Measurements from ENCODE around the gene CACNB4. TPM values are rescaled to one million over a fixed set of nuclear protein-coding genes. Genes with fewer than 3 reads are reported as not detected.

Gene CACNB4
- total and polyA plus RNA-seq, 4 donors: 13.8 to 62.9 (median 23.6) TPM

DNA sequence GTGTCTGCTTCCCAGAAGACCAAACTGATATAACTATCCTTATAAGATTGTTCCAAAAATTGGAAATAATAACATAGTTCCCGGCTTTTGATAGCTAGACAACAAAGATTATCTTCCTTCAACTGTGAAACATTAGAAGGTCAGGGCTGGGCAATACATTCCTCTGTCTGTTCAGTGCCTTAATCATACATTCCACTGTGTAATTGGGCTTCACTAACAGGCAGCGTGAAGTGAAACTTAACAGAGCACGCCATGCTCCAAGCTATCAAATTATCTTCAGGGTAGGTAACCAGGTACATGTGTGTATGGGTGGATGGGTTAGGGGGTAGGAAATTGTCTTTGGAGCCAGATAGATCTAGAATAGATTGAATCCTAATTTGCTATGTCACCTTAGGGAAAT, 247.1 kb downstream of the CACNB4 start:
- Histone ChIP-seq H3K4me1 (ENCODE audit: control insufficient read depth, insufficient read depth, low read length) (no peaks in the 10 kb centered on the region), H3K27me3 (ENCODE audit: control insufficient read depth, insufficient read depth, low read length) (no peaks in the 10 kb centered on the region), H3K4me3 (ENCODE audit: low read depth, low read length) (no peak overlapping the region), H3K9me3 (ENCODE audit: control insufficient read depth, insufficient read depth, low read length) (no peaks in the 10 kb centered on the region), H3K36me3 (ENCODE audit: control insufficient read depth, insufficient read depth, low read length) (no peaks in the 10 kb centered on the region), H3K27ac (ENCODE audit: low read depth, low read length) (peak overlapping the region; percentile 64)
- peak in 1 of 6 donors; percentile 78 for DNase-seq (ENCODE audit: low read depth in 4 of 6, low spot score in 6 of 6)
- no CpG with 5 or more reads among the region's 3 CpGs for WGBS (ENCODE audit: insufficient coverage)

DNA sequence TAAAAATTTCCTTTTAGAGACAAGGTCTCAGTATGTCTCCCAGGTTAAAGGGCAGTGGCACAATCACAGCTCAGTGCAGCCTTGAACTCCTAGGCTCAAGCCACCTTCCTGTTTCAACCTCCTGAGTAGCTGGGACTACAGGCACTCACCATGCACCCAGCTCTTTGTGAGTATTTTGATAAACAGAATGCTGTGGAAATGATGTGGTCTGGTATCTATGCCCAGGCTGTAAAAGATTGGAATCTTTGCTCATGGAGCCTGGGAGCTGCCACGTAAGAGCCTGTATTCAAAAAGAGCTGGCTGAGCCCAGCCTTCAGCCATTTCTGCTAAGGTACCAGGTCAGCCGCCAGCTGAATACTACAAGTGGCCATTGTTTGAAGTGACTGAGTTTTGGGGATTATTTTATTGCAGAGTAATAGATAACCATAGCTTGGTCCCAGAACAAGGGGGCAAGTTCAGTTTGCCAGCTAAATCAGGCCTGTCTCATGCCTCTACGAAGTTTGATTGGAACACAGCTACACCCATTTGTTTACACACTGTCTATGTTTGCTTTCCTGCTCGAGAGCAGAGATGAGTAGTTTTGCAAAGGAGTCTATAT, 249.3 kb downstream of the CACNB4 start:
- H3K36me3 ChIP-seq (ENCODE audit: control insufficient read depth, insufficient read depth, low read length): no peaks in the 10 kb centered on the region
- H3K27ac ChIP-seq (ENCODE audit: low read depth, low read length): no peak overlapping the region
- H3K9me3 ChIP-seq (ENCODE audit: control insufficient read depth, insufficient read depth, low read length): no peaks in the 10 kb centered on the region

DNA sequence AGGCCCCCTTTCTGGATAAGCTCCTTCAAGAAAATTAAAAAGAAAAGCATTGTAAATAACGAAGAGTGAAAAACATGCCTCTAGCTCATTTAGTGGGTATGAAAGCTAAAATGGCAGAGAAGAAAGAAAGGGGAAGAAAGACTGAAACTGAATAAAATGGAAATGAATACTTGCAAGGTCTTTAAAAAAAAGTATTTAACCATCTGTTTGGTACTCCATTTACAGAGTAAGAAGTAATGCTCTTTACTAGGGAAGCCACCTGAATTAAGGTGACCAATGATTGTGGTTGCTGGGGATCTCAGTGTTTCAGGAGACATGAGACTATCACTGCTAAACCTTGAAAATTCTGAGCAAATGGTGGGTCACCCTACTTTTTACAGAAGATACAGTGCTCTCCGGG, 253.0 kb downstream of the CACNB4 start:
- WGBS (ENCODE audit: insufficient coverage): 83% methylated on average over 1 of the region's 2 CpGs
- H3K4me1 ChIP-seq (ENCODE audit: control insufficient read depth, insufficient read depth, low read length): no peaks in the 10 kb centered on the region
- H3K27ac ChIP-seq (ENCODE audit: low read depth, low read length): no peak overlapping the region
- peaks cover 2% of the 10 kb centered on the region for H3K36me3 ChIP-seq (ENCODE audit: control insufficient read depth, insufficient read depth, low read length)
- H3K9me3 ChIP-seq (ENCODE audit: control insufficient read depth, insufficient read depth, low read length): no peaks in the 10 kb centered on the region
- H3K4me3 ChIP-seq (ENCODE audit: low read depth, low read length): no peak overlapping the region
- no peak for DNase-seq (ENCODE audit: low read depth in 4 of 6, low spot score in 6 of 6)
- no peaks in the 10 kb centered on the region for H3K27me3 ChIP-seq (ENCODE audit: control insufficient read depth, insufficient read depth, low read length)

More for the DNA sequence above, 249.3 kb downstream of the CACNB4 start:
- no peak for DNase-seq (ENCODE audit: low read depth in 4 of 6, low spot score in 6 of 6)
- H3K27me3 ChIP-seq (ENCODE audit: control insufficient read depth, insufficient read depth, low read length): no peaks in the 10 kb centered on the region
- H3K4me3 ChIP-seq (ENCODE audit: low read depth, low read length): no peak overlapping the region
- WGBS (ENCODE audit: insufficient coverage): 54% methylated on average over 3 of the region's 4 CpGs
- H3K4me1 ChIP-seq (ENCODE audit: control insufficient read depth, insufficient read depth, low read length): no peaks in the 10 kb centered on the region

DNA sequence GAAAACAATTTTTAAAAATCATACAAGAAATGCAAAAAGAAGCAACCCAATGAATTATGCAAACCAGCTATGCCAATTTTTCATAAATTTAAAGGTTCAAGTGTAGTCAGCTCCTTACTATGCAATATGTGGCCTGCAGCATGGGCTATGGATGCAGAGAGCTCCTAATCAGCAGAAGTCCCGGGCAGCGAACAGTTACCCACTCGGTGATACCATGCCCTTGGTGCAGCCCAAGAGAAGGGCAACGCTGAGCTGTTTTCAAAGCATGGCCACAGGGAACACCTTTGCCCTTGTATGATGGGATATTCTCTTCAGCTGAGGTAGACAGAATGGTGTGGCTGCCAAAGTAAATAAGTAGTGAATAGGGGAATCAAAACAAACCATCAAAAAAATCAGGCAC, 253.4 kb downstream of the CACNB4 start:
- Histone ChIP-seq H3K4me3 (ENCODE audit: low read depth, low read length) (no peak overlapping the region), H3K27ac (ENCODE audit: low read depth, low read length) (no peak overlapping the region), H3K27me3 (ENCODE audit: control insufficient read depth, insufficient read depth, low read length) (no peaks in the 10 kb centered on the region), H3K9me3 (ENCODE audit: control insufficient read depth, insufficient read depth, low read length) (no peaks in the 10 kb centered on the region), H3K36me3 (ENCODE audit: control insufficient read depth, insufficient read depth, low read length) (peaks cover 2% of the 10 kb centered on the region), H3K4me1 (ENCODE audit: control insufficient read depth, insufficient read depth, low read length) (no peaks in the 10 kb centered on the region)
- 92% methylated on average over 3 of the region's 4 CpGs for WGBS (ENCODE audit: insufficient coverage)
- DNase-seq (ENCODE audit: low read depth in 4 of 6, low spot score in 6 of 6): no peak

DNA sequence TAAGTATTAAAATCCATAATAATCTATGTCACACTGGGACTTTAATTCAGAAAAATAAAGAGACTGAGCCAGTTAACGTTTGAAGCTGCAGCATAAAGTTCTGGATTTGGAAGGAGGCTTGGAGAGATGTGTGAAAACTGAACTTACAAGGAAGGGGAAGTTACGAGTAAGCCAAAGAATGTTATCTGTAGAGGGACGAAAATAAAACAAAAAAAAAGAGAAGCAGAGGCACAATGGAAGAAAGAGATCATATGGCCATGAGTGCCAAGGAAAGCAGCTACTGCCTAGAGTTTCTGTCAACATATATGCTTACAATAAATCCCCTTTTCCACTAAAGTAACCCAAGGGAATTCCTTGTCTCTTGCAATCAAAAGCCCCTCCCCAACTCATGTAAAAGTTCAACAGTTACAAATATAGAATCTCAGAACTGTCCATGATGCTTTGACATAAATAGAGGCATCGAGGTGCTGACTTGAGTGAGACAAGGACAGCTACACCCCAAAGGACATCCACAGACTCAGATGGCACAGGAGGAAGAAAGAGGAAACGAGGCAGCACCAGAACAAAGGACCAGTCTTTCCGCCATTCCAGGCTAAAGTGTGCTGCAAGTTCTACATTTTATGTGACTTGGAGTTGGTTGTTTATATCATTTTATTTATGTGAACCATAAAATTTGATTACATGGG, 254.5 kb downstream of the CACNB4 start:
- Histone ChIP-seq H3K4me3 (ENCODE audit: low read depth, low read length) (no peak overlapping the region), H3K27me3 (ENCODE audit: control insufficient read depth, insufficient read depth, low read length) (no peaks in the 10 kb centered on the region), H3K27ac (ENCODE audit: low read depth, low read length) (peak overlapping the region; percentile 26), H3K4me1 (ENCODE audit: control insufficient read depth, insufficient read depth, low read length) (no peaks in the 10 kb centered on the region), H3K9me3 (ENCODE audit: control insufficient read depth, insufficient read depth, low read length) (no peaks in the 10 kb centered on the region), H3K36me3 (ENCODE audit: control insufficient read depth, insufficient read depth, low read length) (peaks cover 2% of the 10 kb centered on the region)
- WGBS (ENCODE audit: insufficient coverage): 69% methylated on average over 2 of the region's 6 CpGs
- peak in 1 of 6 donors; percentile 53 for DNase-seq (ENCODE audit: low read depth in 4 of 6, low spot score in 6 of 6)

DNA sequence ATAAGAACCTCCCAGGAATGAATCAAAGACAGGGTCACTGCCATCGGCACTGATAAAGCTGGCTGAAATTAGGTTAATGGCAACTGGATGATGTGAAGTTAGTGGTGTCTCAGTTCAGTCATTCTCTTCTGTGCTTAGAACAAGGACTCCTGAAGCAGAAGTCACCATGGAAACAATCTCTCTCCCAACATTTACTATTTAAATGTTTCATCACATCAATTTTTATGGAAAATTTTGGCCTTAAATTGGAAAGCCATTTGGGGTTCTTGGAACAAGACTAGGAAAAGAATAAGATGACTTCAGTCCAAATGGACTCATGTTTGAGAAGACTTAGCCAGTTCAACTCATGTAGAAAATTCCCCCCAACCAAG, 255.2 kb downstream of the CACNB4 start:
- peak overlapping the region; percentile 50 for H3K27ac ChIP-seq (ENCODE audit: low read depth, low read length)
- no peaks in the 10 kb centered on the region for H3K27me3 ChIP-seq (ENCODE audit: control insufficient read depth, insufficient read depth, low read length)
- H3K4me3 ChIP-seq (ENCODE audit: low read depth, low read length): no peak overlapping the region
- H3K4me1 ChIP-seq (ENCODE audit: control insufficient read depth, insufficient read depth, low read length): no peaks in the 10 kb centered on the region
- peaks cover 2% of the 10 kb centered on the region for H3K36me3 ChIP-seq (ENCODE audit: control insufficient read depth, insufficient read depth, low read length)
- no CpG with 5 or more reads among the region's 1 CpG for WGBS (ENCODE audit: insufficient coverage)
- no peaks in the 10 kb centered on the region for H3K9me3 ChIP-seq (ENCODE audit: control insufficient read depth, insufficient read depth, low read length)
- DNase-seq (ENCODE audit: low read depth in 4 of 6, low spot score in 6 of 6): no peak

DNA sequence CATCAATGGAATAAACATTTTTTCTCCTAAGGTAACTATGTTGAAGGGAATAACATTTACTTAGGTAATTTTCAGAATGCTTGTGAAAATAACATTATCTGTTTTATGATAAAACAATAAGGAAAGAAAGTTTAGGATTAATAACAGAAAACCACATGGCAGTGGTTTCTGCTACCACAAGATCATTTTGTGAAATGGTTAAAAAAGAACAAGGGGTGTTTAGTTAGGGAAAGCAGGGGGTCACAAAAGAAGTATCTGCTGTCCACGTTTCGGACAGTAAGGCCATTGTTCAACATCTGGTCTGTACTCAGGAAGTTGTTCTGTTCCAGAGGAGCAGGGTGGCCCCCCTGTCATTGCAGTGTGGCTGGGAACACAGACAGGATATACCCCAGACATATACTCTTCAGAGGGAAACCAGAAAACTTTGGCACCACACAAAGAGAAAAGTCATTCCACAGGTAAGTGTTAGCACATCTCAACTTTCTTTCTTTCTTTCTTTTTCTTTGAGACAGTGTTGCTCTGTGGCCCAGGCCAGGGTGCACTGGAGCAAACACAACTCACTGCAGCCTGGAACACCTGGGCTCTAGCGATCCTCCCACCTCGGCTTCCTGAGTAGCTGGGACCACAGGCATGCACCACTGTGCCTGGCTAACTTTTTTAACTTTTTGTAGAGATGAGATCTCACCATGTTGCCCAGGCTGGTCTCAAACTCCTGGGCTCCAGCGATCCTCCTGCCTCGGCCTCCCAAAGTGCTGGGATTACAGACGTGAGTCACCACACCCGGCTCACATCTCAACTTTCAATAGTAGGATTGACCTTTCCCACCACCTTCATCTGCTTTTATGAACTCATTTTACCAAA, 255.8 kb downstream of the CACNB4 start:
- Histone ChIP-seq H3K9me3 (ENCODE audit: control insufficient read depth, insufficient read depth, low read length) (no peaks in the 10 kb centered on the region), H3K4me3 (ENCODE audit: low read depth, low read length) (no peak overlapping the region), H3K27me3 (ENCODE audit: control insufficient read depth, insufficient read depth, low read length) (no peaks in the 10 kb centered on the region), H3K36me3 (ENCODE audit: control insufficient read depth, insufficient read depth, low read length) (peaks cover 2% of the 10 kb centered on the region), H3K27ac (ENCODE audit: low read depth, low read length) (peak overlapping the region; percentile 50), H3K4me1 (ENCODE audit: control insufficient read depth, insufficient read depth, low read length) (no peaks in the 10 kb centered on the region)
- WGBS (ENCODE audit: insufficient coverage): 69% methylated on average over 8 of the region's 8 CpGs
- no peak for DNase-seq (ENCODE audit: low read depth in 4 of 6, low spot score in 6 of 6)

DNA sequence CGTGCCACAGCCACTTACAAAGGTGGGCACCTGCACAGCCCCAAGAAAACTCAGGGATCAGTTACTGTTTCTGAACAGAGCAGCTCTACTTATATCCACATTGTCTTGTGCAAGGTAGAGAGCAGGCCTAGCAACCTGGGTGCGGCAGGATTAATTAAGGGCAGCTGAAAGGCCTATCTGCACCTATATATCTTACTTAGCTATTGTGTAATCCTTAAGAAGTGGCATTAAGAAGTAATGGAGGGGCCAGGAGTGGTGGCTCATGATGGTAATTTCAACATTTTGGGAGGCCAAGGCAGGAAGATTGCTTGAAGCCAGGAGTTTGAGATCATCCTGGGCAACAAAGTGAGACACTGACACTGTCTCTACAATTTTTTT, 257.8 kb downstream of the CACNB4 start:
- Histone ChIP-seq H3K27me3 (ENCODE audit: control insufficient read depth, insufficient read depth, low read length) (no peaks in the 10 kb centered on the region), H3K9me3 (ENCODE audit: control insufficient read depth, insufficient read depth, low read length) (no peaks in the 10 kb centered on the region), H3K36me3 (ENCODE audit: control insufficient read depth, insufficient read depth, low read length) (peaks cover 2% of the 10 kb centered on the region), H3K4me3 (ENCODE audit: low read depth, low read length) (no peak overlapping the region), H3K27ac (ENCODE audit: low read depth, low read length) (no peak overlapping the region), H3K4me1 (ENCODE audit: control insufficient read depth, insufficient read depth, low read length) (no peaks in the 10 kb centered on the region)
- no peak for DNase-seq (ENCODE audit: low read depth in 4 of 6, low spot score in 6 of 6)
- 100% methylated on average over 1 of the region's 2 CpGs for WGBS (ENCODE audit: insufficient coverage)

DNA sequence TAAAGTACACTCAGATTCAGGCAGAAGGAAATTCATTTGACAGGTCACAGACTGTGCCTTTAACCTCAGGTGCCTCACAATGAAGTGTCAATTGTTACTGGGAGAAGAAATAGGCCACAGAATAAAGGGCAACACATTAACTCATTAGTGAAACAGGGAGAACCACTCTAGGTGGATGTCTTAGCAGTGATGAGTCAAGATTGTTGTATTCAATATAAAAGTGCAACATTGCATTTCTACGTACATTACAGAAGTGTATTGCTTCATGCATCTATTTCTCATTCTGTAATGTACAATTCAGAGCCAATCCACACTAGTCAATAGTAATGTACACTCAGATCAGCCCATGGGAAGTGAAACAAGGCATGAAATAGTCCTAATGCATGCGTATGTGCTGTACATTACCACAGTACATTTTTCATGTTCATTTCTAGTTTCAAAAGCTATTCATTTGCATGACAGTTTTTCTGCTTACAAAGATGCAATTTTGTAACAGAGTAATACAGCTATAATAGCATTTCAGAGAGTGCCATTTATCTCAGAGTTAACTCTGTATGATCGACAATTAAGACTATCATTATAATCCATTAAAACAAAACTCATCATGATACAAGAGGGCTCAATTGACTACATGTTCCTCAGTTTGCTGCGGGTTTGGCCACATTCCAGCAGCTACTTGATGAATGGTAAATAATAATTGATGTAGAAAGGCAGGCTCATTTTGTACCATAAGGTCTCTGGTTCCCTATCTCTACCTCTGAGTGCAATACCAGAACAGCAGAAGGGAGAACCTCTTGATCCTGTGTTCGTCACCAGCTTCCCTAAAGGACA, 258.4 kb downstream of the CACNB4 start:
- WGBS (ENCODE audit: insufficient coverage): 91% methylated on average over 1 of the region's 5 CpGs

More for the DNA sequence above, 258.4 kb downstream of the CACNB4 start:
- H3K4me3 ChIP-seq (ENCODE audit: low read depth, low read length): no peak overlapping the region
- no peaks in the 10 kb centered on the region for H3K4me1 ChIP-seq (ENCODE audit: control insufficient read depth, insufficient read depth, low read length)
- no peak overlapping the region for H3K27ac ChIP-seq (ENCODE audit: low read depth, low read length)
- no peaks in the 10 kb centered on the region for H3K27me3 ChIP-seq (ENCODE audit: control insufficient read depth, insufficient read depth, low read length)
- peak in 1 of 6 donors; percentile 82 for DNase-seq (ENCODE audit: low read depth in 4 of 6, low spot score in 6 of 6)
- no peaks in the 10 kb centered on the region for H3K9me3 ChIP-seq (ENCODE audit: control insufficient read depth, insufficient read depth, low read length)
- peaks cover 2% of the 10 kb centered on the region for H3K36me3 ChIP-seq (ENCODE audit: control insufficient read depth, insufficient read depth, low read length)
